ENCODE results near the gene KCNA10.

DNA sequence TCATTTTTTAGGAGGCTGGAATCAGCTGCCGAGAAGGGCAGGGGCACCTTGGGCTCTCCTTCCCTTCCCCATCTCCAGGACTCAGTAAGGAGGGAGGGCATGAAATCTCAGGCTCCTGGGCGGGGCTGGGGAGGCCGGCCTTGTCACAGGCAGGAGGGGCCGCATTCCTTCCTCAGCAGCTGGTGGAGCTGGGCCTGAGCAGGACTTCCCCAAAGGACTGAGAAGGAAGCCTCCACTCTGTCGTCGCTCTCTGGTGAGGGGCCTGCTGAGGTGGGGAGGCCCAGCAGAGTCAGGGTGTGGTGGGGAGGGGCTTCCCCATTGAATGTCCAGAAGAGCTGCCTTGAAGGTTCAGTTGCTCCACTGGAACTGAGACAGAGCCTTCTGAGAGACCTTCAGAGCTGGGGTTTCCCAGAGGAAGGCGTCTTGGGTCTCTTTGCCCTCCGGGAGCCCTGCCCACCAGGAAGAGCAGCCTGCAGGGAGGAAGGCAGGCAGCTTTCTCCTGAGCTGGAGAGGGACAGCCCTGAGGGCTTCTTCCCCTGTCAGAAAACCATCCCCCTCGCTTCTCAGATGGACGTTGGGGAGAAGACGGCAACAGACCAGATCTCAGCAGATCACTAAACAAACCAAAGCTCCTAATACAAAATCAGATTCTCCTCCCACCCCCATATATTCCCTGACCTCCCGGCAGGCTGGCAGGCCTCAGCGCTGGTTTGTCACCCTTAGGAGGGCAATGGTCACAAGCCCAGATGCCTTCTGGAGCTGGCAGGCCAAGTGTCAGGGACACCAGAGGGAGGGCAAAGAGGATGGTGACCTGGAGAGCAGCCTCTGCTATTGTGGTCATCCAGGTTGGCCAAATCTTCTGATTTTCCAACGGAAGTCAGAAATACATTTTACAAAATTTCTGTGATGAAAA, 10.7 kb downstream of the KCNA10 start:
- no peak for TF ChIP-seq POLR2A (IDR thresholded peaks at IDR 0.05; ENCODE audit: low read depth, low read length)
- TF ChIP-seq, protein P1, sequence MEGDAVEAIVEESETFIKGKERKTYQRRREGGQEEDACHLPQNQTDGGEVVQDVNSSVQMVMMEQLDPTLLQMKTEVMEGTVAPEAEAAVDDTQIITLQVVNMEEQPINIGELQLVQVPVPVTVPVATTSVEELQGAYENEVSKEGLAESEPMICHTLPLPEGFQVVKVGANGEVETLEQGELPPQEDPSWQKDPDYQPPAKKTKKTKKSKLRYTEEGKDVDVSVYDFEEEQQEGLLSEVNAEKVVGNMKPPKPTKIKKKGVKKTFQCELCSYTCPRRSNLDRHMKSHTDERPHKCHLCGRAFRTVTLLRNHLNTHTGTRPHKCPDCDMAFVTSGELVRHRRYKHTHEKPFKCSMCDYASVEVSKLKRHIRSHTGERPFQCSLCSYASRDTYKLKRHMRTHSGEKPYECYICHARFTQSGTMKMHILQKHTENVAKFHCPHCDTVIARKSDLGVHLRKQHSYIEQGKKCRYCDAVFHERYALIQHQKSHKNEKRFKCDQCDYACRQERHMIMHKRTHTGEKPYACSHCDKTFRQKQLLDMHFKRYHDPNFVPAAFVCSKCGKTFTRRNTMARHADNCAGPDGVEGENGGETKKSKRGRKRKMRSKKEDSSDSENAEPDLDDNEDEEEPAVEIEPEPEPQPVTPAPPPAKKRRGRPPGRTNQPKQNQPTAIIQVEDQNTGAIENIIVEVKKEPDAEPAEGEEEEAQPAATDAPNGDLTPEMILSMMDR (IDR thresholded peaks at IDR 0.05; ENCODE audit: extremely low read depth in 1 of 2, insufficient read depth in 1 of 2, low read depth in 1 of 2, low read length in 2 of 2): no peak
- TF ChIP-seq, protein P2, sequence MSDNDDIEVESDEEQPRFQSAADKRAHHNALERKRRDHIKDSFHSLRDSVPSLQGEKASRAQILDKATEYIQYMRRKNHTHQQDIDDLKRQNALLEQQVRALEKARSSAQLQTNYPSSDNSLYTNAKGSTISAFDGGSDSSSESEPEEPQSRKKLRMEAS (IDR thresholded peaks at IDR 0.05; ENCODE audit: insufficient read depth, insufficient read length): no peak
